GM21786 (cell line): Measurements from ENCODE around the gene COLGALT1.

Experiments
- ATAC-seq: cut with Tn5 transposase; IDR thresholded peaks from one replicate; pipeline ENCODE4 v1.9.1; 2021; ENCODE audit not compliant: unreplicated experiment

The COLGALT1 gene

DNA sequence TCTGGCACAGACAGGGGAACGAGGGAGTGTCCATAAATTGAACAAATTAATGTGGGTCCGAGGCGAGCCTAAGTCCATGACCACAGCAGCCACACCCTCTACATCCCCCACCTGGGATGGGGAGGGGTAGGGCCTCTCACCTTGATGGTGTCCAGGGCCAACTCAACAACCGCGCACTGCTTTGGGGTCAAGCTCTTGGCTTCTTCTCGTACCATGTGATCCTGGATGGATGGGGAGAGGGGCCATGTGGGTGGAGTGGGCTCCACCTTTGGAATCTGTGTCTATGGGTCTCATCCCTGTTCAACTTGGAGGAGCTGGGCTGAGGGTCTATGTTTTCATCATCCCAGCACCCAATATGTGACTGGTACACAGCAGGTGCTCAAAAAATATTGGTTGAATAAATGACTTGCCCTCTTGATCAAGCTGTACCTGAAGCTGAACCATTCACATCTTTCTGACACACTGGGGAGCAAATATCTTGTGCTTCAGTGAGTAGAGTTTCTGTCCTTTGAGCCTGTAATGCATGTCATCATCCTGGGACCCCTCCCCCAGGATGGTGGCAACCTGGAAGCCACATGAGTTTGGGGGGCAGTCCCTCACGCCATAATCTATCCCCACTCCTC lies 62.9 kb downstream of the COLGALT1 start:
- no peak for ATAC-seq

DNA sequence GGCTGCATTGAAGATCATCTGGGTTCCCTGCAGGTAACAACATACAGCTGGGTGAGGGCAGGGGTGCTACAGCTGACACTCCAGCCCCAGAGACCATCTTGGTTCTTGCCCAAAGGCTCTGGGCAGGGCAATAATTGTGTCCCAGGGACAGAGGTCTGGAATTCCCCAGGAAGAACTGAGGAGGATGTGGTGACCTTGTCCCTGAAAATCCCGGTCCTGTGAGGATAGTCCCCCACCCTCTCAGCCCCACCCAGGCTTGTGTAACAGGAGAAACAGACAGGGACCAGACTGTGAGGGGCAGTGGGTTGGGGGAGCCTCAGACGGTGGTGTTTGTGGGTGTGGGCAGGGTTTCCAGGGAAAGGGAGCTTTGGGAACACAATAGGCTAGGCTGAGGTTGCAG lies 63.5 kb downstream of the COLGALT1 start:
- no peak for ATAC-seq

DNA sequence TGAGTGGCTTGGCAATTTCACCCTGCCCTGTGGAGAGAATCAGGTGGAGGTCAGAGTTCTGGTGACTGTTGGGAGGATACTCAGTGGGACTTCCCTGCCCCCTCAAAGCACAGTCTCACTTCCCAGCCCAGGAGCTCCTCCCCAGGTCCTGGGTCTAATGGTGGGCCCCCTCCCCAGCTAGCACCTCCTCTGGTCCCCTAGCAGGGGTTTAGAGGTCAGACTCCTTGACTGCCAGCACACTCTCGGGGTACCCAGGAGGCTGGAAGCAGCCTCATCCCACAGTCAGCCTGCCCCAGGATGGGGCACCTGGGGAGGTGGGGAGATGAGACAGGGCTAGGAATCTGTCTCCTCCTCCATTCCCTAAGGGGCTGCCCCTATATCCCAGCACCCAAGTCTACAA lies 65.2 kb downstream of the COLGALT1 start:
- no peak for ATAC-seq

- no peak for ATAC-seq
These were observed 67.9 kb downstream of the COLGALT1 start for GRCh38 chr19:17623224-17623935.

DNA sequence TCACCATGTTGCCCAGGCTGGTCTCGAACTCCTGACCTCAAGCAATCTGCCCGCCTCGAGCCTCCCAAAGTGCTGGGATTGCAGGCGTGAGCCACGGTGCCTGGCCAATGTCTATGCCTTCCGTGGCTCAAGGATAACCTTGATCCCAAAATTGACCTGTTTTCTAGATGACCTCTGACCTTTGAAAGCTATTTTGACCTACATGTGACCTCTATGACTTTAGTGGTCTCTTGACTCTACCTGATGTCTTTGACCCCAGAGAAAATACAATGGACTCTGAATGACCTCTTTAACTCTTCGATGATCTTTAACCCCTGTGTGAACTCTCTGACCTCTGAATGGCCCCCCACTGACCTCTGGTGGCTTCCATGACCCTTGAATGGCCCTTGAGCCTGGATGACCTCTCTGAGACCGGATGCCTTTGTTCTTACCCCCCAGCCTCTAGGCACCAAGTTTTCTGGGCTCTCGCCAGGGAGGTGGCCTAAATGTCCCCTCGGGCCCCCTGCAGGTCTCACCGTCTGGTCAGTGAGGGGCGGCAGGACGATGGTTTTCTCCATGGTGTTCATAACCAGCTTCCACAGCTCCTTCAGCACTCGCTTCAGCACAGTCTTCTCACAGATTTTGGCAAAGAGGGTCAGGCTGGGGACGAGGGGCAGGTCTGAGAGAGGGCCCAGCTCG lies 69.0 kb downstream of the COLGALT1 start:
- no peak for ATAC-seq

GRCh38 chr19:17625043-17625442 lies 69.6 kb downstream of the COLGALT1 start:
- ATAC-seq, result no peak

DNA sequence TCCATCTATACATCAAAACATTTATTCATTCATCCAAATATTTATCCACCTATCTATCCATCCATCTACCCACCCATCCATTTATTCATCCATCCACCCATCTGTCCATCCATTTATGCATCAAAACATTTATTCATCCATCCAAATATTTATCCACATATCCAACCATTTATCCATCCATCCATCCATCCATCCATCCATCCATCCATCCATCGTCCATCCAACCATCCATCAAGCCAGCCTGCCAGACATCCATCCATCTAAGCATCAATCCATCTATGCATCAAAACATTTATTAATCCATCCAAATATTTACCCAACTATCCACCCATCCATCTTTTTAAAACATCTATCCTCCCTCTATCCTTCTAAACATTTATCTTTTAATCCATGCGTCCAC lies 70.5 kb downstream of the COLGALT1 start:
- ATAC-seq, result no peak

- no peak for ATAC-seq
These were observed 71.1 kb downstream of the COLGALT1 start for GRCh38 chr19:17626456-17627015.

DNA sequence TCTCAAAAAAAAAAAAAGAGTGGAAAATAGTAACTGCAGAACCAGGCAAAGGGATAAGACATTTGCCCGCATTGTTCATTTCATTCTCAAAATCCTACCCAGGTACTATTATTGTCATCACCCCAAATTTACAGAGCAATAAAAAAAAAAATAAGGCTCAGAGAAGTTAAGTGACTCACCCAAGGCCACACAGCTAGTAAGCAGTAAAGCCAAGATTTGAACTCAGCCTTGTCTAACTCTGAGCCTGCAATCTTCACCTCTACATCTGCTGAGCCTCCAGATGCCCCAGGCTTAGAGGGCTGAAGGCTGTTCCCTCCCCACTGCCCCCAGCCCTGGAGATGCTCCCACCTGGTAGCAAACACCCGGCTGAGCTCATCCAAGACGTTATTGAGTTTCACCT lies 71.7 kb downstream of the COLGALT1 start:
- ATAC-seq, result no peak

GRCh38 chr19:17627921-17628320 lies 72.5 kb downstream of the COLGALT1 start:
- no peak for ATAC-seq

GRCh38 chr19:17629760-17630159 lies 74.3 kb downstream of the COLGALT1 start:
- ATAC-seq, result no peak

GRCh38 chr19:17632577-17632976 lies 77.1 kb downstream of the COLGALT1 start:
- ATAC-seq, result no peak
